GM12878 (cell line): ENCODE measurements around the gene SLC47A2. TPM values are rescaled to one million over a fixed set of nuclear protein-coding genes. Genes with fewer than 3 reads are reported as not detected.

ENCODE experiments used
- ATAC-seq: fragments of 200-7000 bp; cut with Tn5 transposase; 3 replicates; pipeline ENCODE4 v1.9.1; 2020; ENCODE audit warnings: mild to moderate bottlenecking, moderate library complexity
- BruUV-seq: library from RNA; stranded (reverse); fragments of 400-500 nt; replicated peaks from 2 replicates; lab custom pipeline; 2021; lab: Mats Ljungman, UMichigan
- CTCF ChIA-PET: fragments of 300-600 bp; sonication (Branson Sonifier 250); formaldehyde crosslinking; extraction: SDS; loops from one replicate; lab custom pipeline; 2021; ENCODE audit warnings: inconsistent platforms; lab: Yijun Ruan, JAX
- POLR2A ChIA-PET: fragments of 350-600 bp; formaldehyde crosslinking; extraction: SDS; loops from one replicate; lab custom pipeline; 2021; ENCODE audit warnings: inconsistent platforms; lab: Charles Lee
- RAD21 ChIA-PET: fragments of 300-600 bp; sonication (Branson Sonifier 250); formaldehyde crosslinking; loops from one replicate; lab custom pipeline; 2023; ENCODE audit warnings: antibody characterized with exemption; ENCODE audit not compliant: unreplicated experiment; lab: Charles Lee
- SMC1A ChIA-PET: fragments of 300-600 bp; sonication (Branson Sonifier 250); formaldehyde crosslinking; loops from one replicate; lab custom pipeline; 2023; ENCODE audit not compliant: unreplicated experiment, uncharacterized antibody; lab: Charles Lee
- DNase-seq: peaks from one replicate; pipeline ENCODE4 v3.0.0-alpha.2; 2011; ENCODE audit warnings: low read depth, low spot score
- FAIRE-seq: peaks from 3 replicates; lab custom pipeline; 2011; peaks lifted over from hg19 to GRCh38; lab: Jason Lieb, UNC
- H2AFZ ChIP-seq: 2 replicates; pipeline ENCODE4 v1.6.0; 2011; ENCODE audit warnings: low read depth, low read length, control low read depth; ENCODE audit not compliant: control insufficient read depth
- H3K27ac ChIP-seq: 2 replicates; pipeline ENCODE4 v1.5.1; 2011; ENCODE audit warnings: control low read depth; ENCODE audit not compliant: control insufficient read depth, insufficient read depth
- H3K27me3 ChIP-seq, 2 experiments: replicated peaks in 1 of 2; 2 replicates each; pipeline versions ENCODE4 v1.6.0 to v1.6.1; 2011; ENCODE audit warnings: low read length in 1 of 2; ENCODE audit not compliant: control insufficient read depth in 2 of 2, insufficient read depth in 2 of 2
- H3K36me3 ChIP-seq, 2 experiments: 2 replicates each; pipeline ENCODE4 v1.5.1; 2011; ENCODE audit warnings: low read length in 1 of 2; ENCODE audit not compliant: control insufficient read depth in 2 of 2, insufficient read depth in 2 of 2
- H3K4me1 ChIP-seq: 2 replicates; pipeline ENCODE4 v1.6.1; 2011; ENCODE audit warnings: mild to moderate bottlenecking, low read length, moderate library complexity, mixed read lengths; ENCODE audit not compliant: control insufficient read depth, insufficient read depth
- H3K4me2 ChIP-seq: 2 replicates; pipeline ENCODE4 v1.6.0; 2011; ENCODE audit warnings: control low read depth; ENCODE audit not compliant: control insufficient read depth, insufficient read depth
- H3K4me3 ChIP-seq: fragments of 200-600 bp; sonication (generic); 2 replicates; pipeline ENCODE4 v1.5.1; 2016
- H3K79me2 ChIP-seq: 2 replicates; pipeline ENCODE4 v1.6.0; 2011; ENCODE audit warnings: low read length; ENCODE audit not compliant: control insufficient read depth, insufficient read depth
- H3K9ac ChIP-seq: 2 replicates; pipeline ENCODE4 v1.8.0; 2011; ENCODE audit warnings: low read length, control low read depth, mixed read lengths; ENCODE audit not compliant: control insufficient read depth, insufficient read depth
- H3K9me3 ChIP-seq: replicated peaks from 3 replicates; pipeline ENCODE4 v1.5.1; 2011; ENCODE audit warnings: mild to moderate bottlenecking, low read length; ENCODE audit not compliant: control insufficient read depth, insufficient read depth
- H4K20me1 ChIP-seq: 2 replicates; pipeline ENCODE4 v1.6.0; 2011; ENCODE audit not compliant: control insufficient read depth, insufficient read depth
- BCL3 ChIP-seq: IDR thresholded peaks from 2 replicates; pipeline ENCODE4 v1.6.1; 2011; ENCODE audit warnings: borderline replicate concordance, low read depth, mild to moderate bottlenecking, moderate library complexity, low read length; ENCODE audit not compliant: insufficient read depth, poor library complexity, severe bottlenecking
- E4F1 ChIP-seq: fragments of 450-650 bp; IDR thresholded peaks from 2 replicates; pipeline ENCODE4 v1.6.1; 2018; ENCODE audit warnings: borderline replicate concordance, mild to moderate bottlenecking; ENCODE audit not compliant: partially characterized antibody
- EED ChIP-seq: sonication (generic); IDR thresholded peaks from 2 replicates; pipeline ENCODE4 v1.6.1; 2016; ENCODE audit warnings: antibody characterized with exemption, low read depth
- KDM1A ChIP-seq: fragments of 200-600 bp; sonication (generic); IDR thresholded peaks from 2 replicates; pipeline ENCODE4 v1.6.1; 2016; ENCODE audit warnings: borderline replicate concordance
- MYB ChIP-seq: fragments of 150-350 bp; IDR thresholded peaks from 2 replicates; pipeline ENCODE4 v1.6.1; 2014; ENCODE audit warnings: mild to moderate bottlenecking, low read depth, low read length, borderline replicate concordance
- RUNX3 ChIP-seq: IDR thresholded peaks from 2 replicates; pipeline ENCODE4 v1.6.1; 2012; ENCODE audit warnings: low read length, inconsistent platforms
- SREBF1 ChIP-seq: IDR thresholded peaks from 2 replicates; pipeline ENCODE4 v1.6.1; 2012; ENCODE audit warnings: mild to moderate bottlenecking, low read length
- STAT1 ChIP-seq: fragments of 450-650 bp; conservative IDR thresholded peaks from 2 replicates; pipeline ENCODE4 v1.6.1; 2014; ENCODE audit warnings: antibody characterized with exemption, mild to moderate bottlenecking
- YY1 ChIP-seq: IDR thresholded peaks from 2 replicates; pipeline ENCODE4 v1.6.1; 2011; ENCODE audit warnings: low read depth, mild to moderate bottlenecking, low read length
- ZNF217 ChIP-seq: fragments of 450-650 bp; IDR thresholded peaks from 2 replicates; pipeline ENCODE4 v1.6.1; 2017; ENCODE audit warnings: antibody characterized with exemption, mild to moderate bottlenecking
- WGBS: methylation state at CpG from one replicate; pipeline ENCODE4 v1.1.6; 2016; ENCODE audit warnings: low lambda C conversion rate; ENCODE audit not compliant: insufficient replicate concordance, insufficient coverage; ENCODE audit errors: missing lambda C conversion rate; 5-methylcytosine and 5-hydroxymethylcytosine counted together
- in situ Hi-C: fragments of 300-500 bp; cut with MboI; formaldehyde crosslinking; loops from 9 replicates; pipeline ENCODE4 v1.14.3; 2018; ENCODE audit warnings: mixed read lengths
- intact Hi-C: fragments of 100-400 bp; cut with micrococcal nuclease; formaldehyde crosslinking; loops from one replicate; pipeline ENCODE4 v1.14.2; 2022; ENCODE audit not compliant: unreplicated experiment
- polyA plus RNA-seq, 11 experiments: library from polyadenylated mRNA; depleted of rRNA in 4 of 11; unstranded in 6 of 11; stranded (reverse) in 5 of 11; fragments of >200 nt; fragmentation: Nextera tagmentation in 4 of 11; fragmentation: Illumina TruSeq in 1 of 11; extraction: Ambion mirVana in 4 of 11; extraction: Trizol in 1 of 11; gene quantifications; 1 replicate in 1 of 11; 2 replicates in 10 of 11; pipeline versions ENCODE4 v1.2.1 to v1.2.3, GENCODE V29; 2011 to 2016; ENCODE audit warnings: inconsistent platforms in 2 of 11, missing spikeins in 2 of 11, low read depth in 1 of 11
- total RNA-seq, 4 experiments: library from RNA; depleted of rRNA in 3 of 4; stranded (reverse); fragments of >200 nt in 3 of 4; fragmentation: Illumina TruSeq in 1 of 4; extraction: Trizol in 1 of 4; gene quantifications; 2 replicates each; pipeline versions ENCODE4 v1.2.1 to v1.2.3, GENCODE V29; 2013 to 2021

Gene SLC47A2
- total and polyA plus RNA-seq, 10 of the 15 experiments (the other 5 are each of a cell fraction or from before 2014, with no cell fraction given) = not detected

GRCh38 chr17:19702217-19702641, 14.2 kb downstream of the SLC47A2 start:
- H3K9ac ChIP-seq = no peak overlapping the region
- ChIA-PET CTCF (interaction anchor here (0.7 to 1.3 kb wide), 2 partner anchors 8 to 55 kb away, joined by 4 read pairs; no protein-coding TSS in a partner anchor), POLR2A (no interaction called here), RAD21 (no interaction called here), SMC1A (interaction anchor here (0.9 to 1.3 kb wide), 2 partner anchors 55 to 61 kb away, joined by 3 to 6 read pairs; no protein-coding TSS in a partner anchor)
- H3K79me2 ChIP-seq = no peaks in the 10 kb centered on the region
- no peaks in the 10 kb centered on the region for H3K27me3 ChIP-seq
- H3K4me2 ChIP-seq = no peak overlapping the region
- no peak overlapping the region for H2AFZ ChIP-seq
- no peaks in the 10 kb centered on the region for H3K9me3 ChIP-seq
- no peaks in the 10 kb centered on the region for H3K4me1 ChIP-seq
- no peak for FAIRE-seq
- no peak for ATAC-seq
- no TSS peak for BruUV-seq
- DNase-seq = no peak
- no peak for TF ChIP-seq ZNF217
- TF ChIP-seq SREBF1 = no peak
- no peak overlapping the region for H3K27ac ChIP-seq
- no peaks in the 10 kb centered on the region for H3K36me3 ChIP-seq
- H4K20me1 ChIP-seq = no peaks in the 10 kb centered on the region
- intact Hi-C loops = no loop called here
- H3K4me3 ChIP-seq = no peak overlapping the region
- 20% methylated on average over 4 of the region's 4 CpGs for WGBS
- in situ Hi-C loops = no loop called here

- POLR2A ChIA-PET = no interaction called here
- CTCF ChIA-PET = no interaction called here
- no peaks in the 10 kb centered on the region for H3K4me1 ChIP-seq
- no peak for DNase-seq
- in situ Hi-C loops = no loop called here
- H3K36me3 ChIP-seq = no peaks in the 10 kb centered on the region
- ATAC-seq = no peak
- H3K4me3 ChIP-seq = no peak overlapping the region
- H3K27me3 ChIP-seq = no peaks in the 10 kb centered on the region
- no peaks in the 10 kb centered on the region for H3K79me2 ChIP-seq
- no peaks in the 10 kb centered on the region for H3K9me3 ChIP-seq
- H3K9ac ChIP-seq = no peak overlapping the region
- FAIRE-seq = no peak
- SMC1A ChIA-PET = no interaction called here
- WGBS = 86% methylated on average over 2 of the region's 2 CpGs
- no peak overlapping the region for H2AFZ ChIP-seq
- H4K20me1 ChIP-seq = no peaks in the 10 kb centered on the region
- no peak overlapping the region for H3K4me2 ChIP-seq
- RAD21 ChIA-PET = no interaction called here
- BruUV-seq = no TSS peak
- intact Hi-C loops = no loop called here
- H3K27ac ChIP-seq = no peak overlapping the region
- TF ChIP-seq BCL3 (no peak), YY1 (no peak), RUNX3 (no peak), KDM1A (no peak), EED (no peak), MYB (no peak), STAT1 (no peak), E4F1 (no peak)
Observed at GRCh38 chr17:19686400-19687090, 29.8 kb downstream of the SLC47A2 start.
